Measurements from ENCODE around the gene FEZF2.

DNA sequence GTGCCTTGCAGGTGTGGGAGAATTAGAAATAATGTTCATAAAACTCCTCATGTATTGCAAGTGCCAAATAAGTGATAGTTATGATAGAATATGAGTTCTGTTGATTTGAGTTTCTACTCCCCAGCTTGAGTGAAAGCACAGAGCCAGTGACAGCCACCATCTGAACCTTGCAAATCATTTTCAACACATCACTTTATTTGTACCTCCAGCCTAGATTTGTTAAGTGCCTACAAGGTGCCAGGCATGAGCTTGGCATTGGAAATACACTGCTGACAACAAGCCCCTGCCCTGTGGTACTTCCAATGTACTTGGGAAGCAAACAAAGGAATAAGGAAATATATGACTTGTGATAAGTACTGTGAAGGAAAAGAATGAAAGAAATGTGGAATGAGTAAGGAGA lies 17.0 kb downstream of the FEZF2 start:
- no peak for TF ChIP-seq CTCF (IDR thresholded peaks at IDR 0.05)
- TF ChIP-seq POLR2A (IDR thresholded peaks at IDR 0.05), result no peak

Measured in testis (tissue), 2 donors.